Stimulated activated CD4-positive, alpha-beta T cell treated with anti-CD3 and anti-CD28 coated beads, TNF-alpha, amount 100 ng/mL, for 24 hours (primary cell): ENCODE data around the gene RPL39.
"Not testable (repeated sequence)": the region's sequence is repeated elsewhere in the genome, so short reads cannot be mapped to it uniquely, and the experiment has no call there.

ENCODE experiments used
- DNase-seq, 3 experiments: peaks; one replicate each; pipeline ENCODE4 v3.0.0-alpha.2; 2020; ENCODE audit warnings: low read depth in 3 of 3

Gene RPL39

GRCh38 chrX:119791437-119792231 lies at the start of gene RPL39:
TSS of gene RPL39 (minus strand) at chrX:119791630. CDS start at chrX:119791576, 54 bp downstream.
- peak; percentile 48 to 77 (median 68) for DNase-seq

GRCh38 chrX:119833905-119834304 lies 42.5 kb upstream of the RPL39 start:
- DNase-seq, result no peak

- no peak for DNase-seq
Observed at GRCh38 chrX:119828446-119828845, 37.0 kb upstream of the RPL39 start.

- DNase-seq, result no peak
Observed at GRCh38 chrX:119826399-119826959, 35.0 kb upstream of the RPL39 start.

- DNase-seq, result not testable (repeated sequence)
Observed at GRCh38 chrX:119824221-119824620, 32.8 kb upstream of the RPL39 start.

- DNase-seq, result not testable (repeated sequence)
Observed at GRCh38 chrX:119821703-119822102, 30.3 kb upstream of the RPL39 start.

GRCh38 chrX:119817130-119817690 lies 25.8 kb upstream of the RPL39 start:
- DNase-seq, result no peak

- DNase-seq, result no peak
Observed at GRCh38 chrX:119816300-119816699, 24.9 kb upstream of the RPL39 start.

- no peak for DNase-seq
Observed at GRCh38 chrX:119809185-119809666, 17.8 kb upstream of the RPL39 start.

GRCh38 chrX:119808461-119808860 lies 17.0 kb upstream of the RPL39 start:
- DNase-seq, result not testable (repeated sequence)

GRCh38 chrX:119802546-119802945 lies 11.1 kb upstream of the RPL39 start:
- no peak for DNase-seq

- DNase-seq, result no peak
Observed at GRCh38 chrX:119801253-119802221, 10.1 kb upstream of the RPL39 start.

- DNase-seq, result peak in 2 of 3 experiments; percentile 8 to 23
Observed at GRCh38 chrX:119790977-119791436, 423 bp downstream of the RPL39 start.

GRCh38 chrX:119784747-119785446 lies 6.5 kb downstream of the RPL39 start:
- peak in 2 of 3 experiments; percentile 10 to 32 for DNase-seq

GRCh38 chrX:119783026-119783425 lies 8.4 kb downstream of the RPL39 start:
- DNase-seq, result no peak

GRCh38 chrX:119778829-119779228 lies 12.6 kb downstream of the RPL39 start:
- no peak for DNase-seq

GRCh38 chrX:119775517-119776238 lies 15.8 kb downstream of the RPL39 start:
- no peak for DNase-seq

- not testable (repeated sequence) for DNase-seq
Observed at GRCh38 chrX:119769388-119769787, 22.0 kb downstream of the RPL39 start.

GRCh38 chrX:119768436-119768835 lies 23.0 kb downstream of the RPL39 start:
- DNase-seq, result not testable (repeated sequence)

GRCh38 chrX:119763836-119764387 lies 27.5 kb downstream of the RPL39 start:
- no peak for DNase-seq
